Epithelial cell of esophagus (primary cell): ENCODE results near the gene FAM131A.
A peak's percentile ranks its signal among the peaks of the same experiment; 100 is the strongest.

Source experiments
- DNase-seq: peaks from one replicate; pipeline ENCODE4 v3.0.0; 2010; ENCODE audit warnings: low read depth
- H3K4me3 ChIP-seq: 2 replicates; pipeline ENCODE4 v1.5.1; 2011; ENCODE audit warnings: mild to moderate bottlenecking, low read length, control low read depth
- TF ChIP-seq, protein P1 (sequence below): IDR thresholded peaks from 2 replicates; pipeline ENCODE4 v1.5.1; 2011; ENCODE audit warnings: low read depth, mild to moderate bottlenecking, low read length, control low read depth, inconsistent platforms; ENCODE audit not compliant: insufficient read depth; ENCODE audit errors: missing control alignments

Gene FAM131A

DNA sequence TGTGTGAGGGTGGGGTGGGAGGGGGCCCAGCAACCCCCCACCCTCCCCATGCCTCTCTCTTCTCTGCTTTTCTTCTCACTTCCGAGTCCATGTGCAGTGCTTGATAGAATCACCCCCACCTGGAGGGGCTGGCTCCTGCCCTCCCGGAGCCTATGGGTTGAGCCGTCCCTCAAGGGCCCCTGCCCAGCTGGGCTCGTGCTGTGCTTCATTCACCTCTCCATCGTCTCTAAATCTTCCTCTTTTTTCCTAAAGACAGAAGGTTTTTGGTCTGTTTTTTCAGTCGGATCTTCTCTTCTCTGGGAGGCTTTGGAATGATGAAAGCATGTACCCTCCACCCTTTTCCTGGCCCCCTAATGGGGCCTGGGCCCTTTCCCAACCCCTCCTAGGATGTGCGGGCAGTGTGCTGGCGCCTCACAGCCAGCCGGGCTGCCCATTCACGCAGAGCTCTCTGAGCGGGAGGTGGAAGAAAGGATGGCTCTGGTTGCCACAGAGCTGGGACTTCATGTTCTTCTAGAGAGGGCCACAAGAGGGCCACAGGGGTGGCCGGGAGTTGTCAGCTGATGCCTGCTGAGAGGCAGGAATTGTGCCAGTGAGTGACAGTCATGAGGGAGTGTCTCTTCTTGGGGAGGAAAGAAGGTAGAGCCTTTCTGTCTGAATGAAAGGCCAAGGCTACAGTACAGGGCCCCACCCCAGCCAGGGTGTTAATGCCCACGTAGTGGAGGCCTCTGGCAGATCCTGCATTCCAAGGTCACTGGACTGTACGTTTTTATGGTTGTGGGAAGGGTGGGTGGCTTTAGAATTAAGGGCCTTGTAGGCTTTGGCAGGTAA is 8.1 kb downstream of the FAM131A start:
- peak; percentile 79 for DNase-seq
- TF ChIP-seq, protein P1, sequence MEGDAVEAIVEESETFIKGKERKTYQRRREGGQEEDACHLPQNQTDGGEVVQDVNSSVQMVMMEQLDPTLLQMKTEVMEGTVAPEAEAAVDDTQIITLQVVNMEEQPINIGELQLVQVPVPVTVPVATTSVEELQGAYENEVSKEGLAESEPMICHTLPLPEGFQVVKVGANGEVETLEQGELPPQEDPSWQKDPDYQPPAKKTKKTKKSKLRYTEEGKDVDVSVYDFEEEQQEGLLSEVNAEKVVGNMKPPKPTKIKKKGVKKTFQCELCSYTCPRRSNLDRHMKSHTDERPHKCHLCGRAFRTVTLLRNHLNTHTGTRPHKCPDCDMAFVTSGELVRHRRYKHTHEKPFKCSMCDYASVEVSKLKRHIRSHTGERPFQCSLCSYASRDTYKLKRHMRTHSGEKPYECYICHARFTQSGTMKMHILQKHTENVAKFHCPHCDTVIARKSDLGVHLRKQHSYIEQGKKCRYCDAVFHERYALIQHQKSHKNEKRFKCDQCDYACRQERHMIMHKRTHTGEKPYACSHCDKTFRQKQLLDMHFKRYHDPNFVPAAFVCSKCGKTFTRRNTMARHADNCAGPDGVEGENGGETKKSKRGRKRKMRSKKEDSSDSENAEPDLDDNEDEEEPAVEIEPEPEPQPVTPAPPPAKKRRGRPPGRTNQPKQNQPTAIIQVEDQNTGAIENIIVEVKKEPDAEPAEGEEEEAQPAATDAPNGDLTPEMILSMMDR = peak; percentile 73
- H3K4me3 ChIP-seq = no peak overlapping the region

DNA sequence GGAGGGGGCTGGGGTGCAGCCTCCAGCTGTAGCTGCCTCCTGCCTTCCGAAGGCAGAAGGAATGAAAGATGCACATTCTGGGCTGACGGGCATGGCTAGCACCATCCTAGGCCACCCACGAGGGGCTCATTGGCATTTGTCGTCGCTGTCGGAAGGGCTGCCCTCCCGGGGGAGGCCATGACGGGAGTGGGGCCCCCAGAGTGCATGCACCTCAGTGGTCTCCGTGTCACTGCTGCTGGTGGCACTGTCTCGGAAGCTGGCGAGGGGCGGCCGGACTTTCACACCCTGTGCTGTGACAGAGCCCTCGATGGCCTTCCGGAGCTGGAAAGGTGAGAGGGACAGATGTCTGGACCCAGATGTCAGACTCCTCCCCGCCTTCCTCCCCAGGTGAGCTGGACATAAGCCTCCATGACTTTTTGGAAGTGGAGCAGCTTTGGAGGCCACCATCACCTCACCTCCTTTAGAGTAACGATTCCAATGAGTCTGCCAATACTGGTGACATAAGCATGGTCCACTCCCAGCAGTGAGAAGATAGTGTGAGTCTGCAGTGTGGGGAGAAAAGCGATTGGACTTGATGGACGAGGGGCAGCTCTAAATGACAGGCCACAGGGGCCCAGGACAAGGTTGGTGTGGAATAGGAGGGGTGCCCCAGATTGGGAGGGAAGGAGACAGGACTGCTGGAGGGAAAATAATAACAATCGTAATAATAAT is 9.2 kb downstream of the FAM131A start:
- TF ChIP-seq, protein P1 = no peak
- DNase-seq = no peak
- H3K4me3 ChIP-seq = no peak overlapping the region

DNA sequence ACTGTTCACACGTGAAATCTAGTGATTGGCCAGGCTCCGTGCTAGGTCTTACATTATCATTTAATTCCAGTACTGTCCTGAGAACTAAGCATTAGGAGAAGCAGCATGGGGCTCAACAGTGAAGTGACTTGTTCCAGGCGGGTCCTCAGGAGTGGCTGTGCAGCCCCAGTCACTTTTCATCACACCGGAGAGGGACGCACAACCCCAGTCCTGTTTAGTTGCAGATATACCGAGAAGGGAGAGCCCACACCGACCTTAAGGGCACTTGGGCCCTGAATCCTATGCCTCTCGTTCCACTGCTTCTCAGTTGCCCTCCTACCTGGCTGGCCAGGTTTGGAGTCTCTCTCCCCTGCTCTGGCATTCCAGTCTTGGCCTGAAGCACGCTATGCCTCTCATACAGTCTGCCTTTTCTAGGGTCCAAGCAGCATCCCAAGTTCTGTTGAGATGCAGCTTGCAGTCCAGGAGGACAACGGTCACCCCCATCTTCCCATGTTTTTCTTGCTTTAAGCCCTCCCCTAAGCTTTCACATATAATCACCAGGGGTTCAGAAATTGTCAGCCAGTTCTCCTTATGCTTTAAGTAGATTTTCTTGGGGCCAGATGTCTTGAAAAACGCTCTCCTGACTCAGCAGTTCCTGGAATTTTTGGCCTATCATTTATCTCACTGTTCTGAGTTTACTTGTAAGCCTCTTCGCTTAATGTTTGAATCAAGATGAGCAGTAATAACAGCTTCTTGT is 10.1 kb downstream of the FAM131A start:
- TF ChIP-seq, protein P1 = no peak
- DNase-seq = no peak
- no peak overlapping the region for H3K4me3 ChIP-seq

DNA sequence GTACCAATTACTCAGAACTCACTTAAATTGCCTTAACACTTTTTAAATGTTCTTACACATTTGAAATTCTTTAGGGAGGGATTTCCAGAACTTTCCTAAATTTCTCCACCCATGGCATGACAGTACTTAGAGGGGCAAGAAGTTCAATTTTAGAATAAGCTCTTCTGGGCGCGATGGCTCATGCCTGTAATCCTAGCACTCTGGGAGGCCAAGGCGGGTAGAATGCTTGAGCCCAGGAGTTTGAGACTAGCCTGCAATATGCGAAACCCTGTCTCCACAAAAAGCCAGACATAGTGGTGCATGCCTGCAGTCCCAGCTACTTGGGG is 10.6 kb downstream of the FAM131A start:
- no peak overlapping the region for H3K4me3 ChIP-seq
- no peak for DNase-seq
- TF ChIP-seq, protein P1 = no peak

DNA sequence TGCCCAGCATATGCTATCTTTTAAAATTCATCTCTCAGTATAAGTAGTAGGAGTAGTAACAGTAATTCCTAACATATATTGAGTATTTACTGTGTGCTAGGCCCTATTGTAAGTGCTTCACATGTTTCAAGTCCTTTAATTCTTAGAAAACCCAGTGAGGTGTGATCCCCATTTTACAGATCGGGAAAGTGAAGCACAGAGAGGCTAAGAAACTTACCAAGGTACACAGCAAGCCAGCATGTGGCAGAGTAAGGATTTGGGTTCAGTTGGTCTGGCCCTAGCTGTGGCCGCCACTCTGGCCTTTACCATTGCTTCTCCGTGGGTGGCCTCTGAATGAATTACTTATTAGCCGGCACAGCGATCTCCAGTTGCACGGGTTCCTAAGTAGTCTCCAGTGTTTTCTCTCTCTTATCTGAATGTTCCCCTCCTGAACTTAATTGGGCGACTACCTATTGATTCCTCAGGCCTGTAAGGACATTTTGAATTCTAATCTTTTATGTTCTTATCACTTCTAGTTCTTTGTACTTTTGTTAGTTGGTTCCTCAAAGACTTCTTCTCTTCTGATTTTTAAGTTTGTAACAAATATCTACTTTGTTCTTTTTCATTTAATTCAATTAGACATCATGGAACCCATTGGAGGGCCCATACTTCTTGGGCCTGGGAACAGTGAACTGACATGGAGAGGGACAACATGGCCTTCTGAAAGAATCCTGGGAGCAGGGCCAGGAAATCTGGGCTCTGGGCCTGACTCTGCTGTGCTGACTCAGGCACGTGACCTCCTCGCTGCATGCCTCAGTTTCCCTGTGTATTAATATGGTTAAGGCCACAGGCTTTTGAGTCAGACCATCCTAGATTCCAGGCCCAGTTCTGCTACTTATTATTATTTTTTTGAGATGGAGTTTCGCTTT is 12.4 kb downstream of the FAM131A start:
- no peak for DNase-seq
- TF ChIP-seq, protein P1 = no peak
- H3K4me3 ChIP-seq = no peak overlapping the region

DNA sequence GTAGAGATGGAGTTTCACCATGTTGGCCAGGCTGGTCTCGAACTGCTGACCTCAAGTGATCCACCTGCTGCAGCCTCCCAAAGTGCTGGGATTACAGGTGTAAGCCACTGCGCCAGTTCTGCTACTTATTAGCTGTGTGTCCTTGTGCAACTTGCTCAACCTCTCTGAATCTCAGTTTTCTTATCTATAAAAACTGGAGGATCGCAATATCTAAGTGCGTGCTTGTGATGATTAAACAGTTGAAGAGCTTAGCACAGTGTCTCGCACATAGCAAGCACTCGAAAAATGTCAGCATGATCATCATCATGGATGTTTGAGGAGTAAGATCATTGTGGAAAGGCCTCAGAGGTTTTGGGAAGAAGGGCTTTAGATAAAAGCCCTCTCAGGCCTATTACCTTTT is 13.2 kb downstream of the FAM131A start:
- TF ChIP-seq, protein P1 = no peak
- DNase-seq = no peak
- no peak overlapping the region for H3K4me3 ChIP-seq
